Measurements from ENCODE around the gene OSBPL3.

Gene OSBPL3

GRCh38 chr7:24972991-24973390 lies 7.0 kb downstream of the OSBPL3 start:
- no peak for DNase-seq (ENCODE audit: low read depth)
- no peak overlapping the region for H3K4me3 ChIP-seq (ENCODE audit: low read depth, low read length)
- TF ChIP-seq CTCF (IDR thresholded peaks at IDR 0.05; ENCODE audit: control insufficient read depth, extremely low read depth, insufficient read depth), result no peak

- no peak overlapping the region for H3K4me3 ChIP-seq (ENCODE audit: low read depth, low read length)
- TF ChIP-seq CTCF (IDR thresholded peaks at IDR 0.05; ENCODE audit: control insufficient read depth, extremely low read depth, insufficient read depth), result no peak
- DNase-seq (ENCODE audit: low read depth), result no peak
Observed at GRCh38 chr7:24972166-24972477, 7.9 kb downstream of the OSBPL3 start.

- no peak for TF ChIP-seq CTCF (IDR thresholded peaks at IDR 0.05; ENCODE audit: control insufficient read depth, extremely low read depth, insufficient read depth)
- no peak overlapping the region for H3K4me3 ChIP-seq (ENCODE audit: low read depth, low read length)
- no peak for DNase-seq (ENCODE audit: low read depth)
Observed at GRCh38 chr7:24971333-24972165, 8.4 kb downstream of the OSBPL3 start.

GRCh38 chr7:24970676-24971075 lies 9.3 kb downstream of the OSBPL3 start:
- no peak for DNase-seq (ENCODE audit: low read depth)
- no peak overlapping the region for H3K4me3 ChIP-seq (ENCODE audit: low read depth, low read length)
- TF ChIP-seq CTCF (IDR thresholded peaks at IDR 0.05; ENCODE audit: control insufficient read depth, extremely low read depth, insufficient read depth), result no peak

GRCh38 chr7:24968165-24968564 lies 11.8 kb downstream of the OSBPL3 start:
- H3K4me3 ChIP-seq (ENCODE audit: low read depth, low read length), result no peak overlapping the region
- no peak for DNase-seq (ENCODE audit: low read depth)
- TF ChIP-seq CTCF (IDR thresholded peaks at IDR 0.05; ENCODE audit: control insufficient read depth, extremely low read depth, insufficient read depth), result no peak

- DNase-seq (ENCODE audit: low read depth), result no peak
- H3K4me3 ChIP-seq (ENCODE audit: low read depth, low read length), result no peak overlapping the region
- no peak for TF ChIP-seq CTCF (IDR thresholded peaks at IDR 0.05; ENCODE audit: control insufficient read depth, extremely low read depth, insufficient read depth)
Observed at GRCh38 chr7:24967696-24968095, 12.3 kb downstream of the OSBPL3 start.

GRCh38 chr7:24966802-24967201 lies 13.2 kb downstream of the OSBPL3 start:
- no peak overlapping the region for H3K4me3 ChIP-seq (ENCODE audit: low read depth, low read length)
- TF ChIP-seq CTCF (IDR thresholded peaks at IDR 0.05; ENCODE audit: control insufficient read depth, extremely low read depth, insufficient read depth), result no peak
- DNase-seq (ENCODE audit: low read depth), result no peak
